GM21360 (cell line): ENCODE data around the gene PPP3CB.

Experiments
- ATAC-seq: cut with Tn5 transposase; IDR thresholded peaks from one replicate; pipeline ENCODE4 v1.9.1; 2021; ENCODE audit warnings: mild to moderate bottlenecking, moderate library complexity; ENCODE audit not compliant: unreplicated experiment

Gene PPP3CB

DNA sequence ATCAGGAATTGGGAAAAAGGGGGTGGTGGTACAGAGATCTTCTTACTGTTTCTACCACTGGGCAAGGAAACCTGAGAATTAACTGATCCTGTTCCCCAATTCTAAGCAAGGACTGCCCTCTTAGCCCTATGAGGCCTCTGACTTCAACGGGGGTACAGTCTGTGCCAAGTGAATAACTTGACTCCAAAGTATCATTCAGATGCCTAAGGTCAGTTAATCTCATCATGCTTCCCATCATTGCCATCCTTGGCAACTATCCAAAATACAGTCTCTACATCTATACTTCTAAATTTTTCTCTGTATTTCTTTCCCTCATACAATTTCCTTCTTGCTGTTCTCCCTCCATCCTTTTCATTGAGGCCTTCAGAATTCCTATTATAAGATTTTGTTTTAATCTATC lies 10.5 kb downstream of the PPP3CB start:
- no peak for ATAC-seq

- no peak for ATAC-seq
Observed at GRCh38 chr10:73480158-73480557, 15.7 kb downstream of the PPP3CB start.

DNA sequence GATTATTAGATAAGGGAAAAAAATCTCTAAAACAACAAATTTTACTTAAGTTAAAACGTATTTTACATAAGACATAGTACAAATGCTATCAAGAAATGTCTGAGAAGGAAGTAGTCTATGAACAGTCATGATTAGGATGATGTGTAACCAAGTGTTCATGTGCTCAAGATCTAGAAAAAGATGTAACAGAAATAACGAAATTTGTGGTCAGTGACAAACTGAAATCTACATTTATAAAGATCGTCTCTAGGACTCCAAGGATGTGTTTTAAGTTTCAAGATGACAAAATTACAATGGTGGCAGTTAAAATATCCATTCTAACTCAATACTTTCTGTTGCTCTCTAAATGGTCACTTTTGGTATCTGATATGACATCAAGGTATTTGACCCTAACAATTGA lies 17.2 kb downstream of the PPP3CB start:
- ATAC-seq: no peak

GRCh38 chr10:73471226-73471625 lies 24.6 kb downstream of the PPP3CB start:
- ATAC-seq: no peak

DNA sequence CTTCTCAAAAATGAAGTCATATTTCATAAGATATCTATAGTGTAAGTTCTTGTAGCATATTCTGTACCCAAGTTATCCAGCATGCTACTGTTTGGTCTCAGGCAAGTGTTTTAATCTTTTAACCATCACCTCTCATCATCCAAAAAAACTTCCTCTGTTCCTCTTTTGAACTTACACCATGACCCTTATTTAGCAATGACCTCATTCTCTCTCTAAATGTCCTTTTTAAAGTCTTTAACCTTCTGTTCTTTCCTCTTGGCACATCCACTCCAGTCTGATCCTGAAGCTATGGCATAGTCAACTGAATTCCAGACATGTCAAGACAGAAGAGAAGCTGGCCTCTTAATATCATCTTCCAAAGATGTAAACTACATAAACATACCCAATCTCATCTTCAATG lies 26.2 kb downstream of the PPP3CB start:
- ATAC-seq: no peak

- ATAC-seq: no peak
Observed at GRCh38 chr10:73467206-73467605, 28.6 kb downstream of the PPP3CB start.

DNA sequence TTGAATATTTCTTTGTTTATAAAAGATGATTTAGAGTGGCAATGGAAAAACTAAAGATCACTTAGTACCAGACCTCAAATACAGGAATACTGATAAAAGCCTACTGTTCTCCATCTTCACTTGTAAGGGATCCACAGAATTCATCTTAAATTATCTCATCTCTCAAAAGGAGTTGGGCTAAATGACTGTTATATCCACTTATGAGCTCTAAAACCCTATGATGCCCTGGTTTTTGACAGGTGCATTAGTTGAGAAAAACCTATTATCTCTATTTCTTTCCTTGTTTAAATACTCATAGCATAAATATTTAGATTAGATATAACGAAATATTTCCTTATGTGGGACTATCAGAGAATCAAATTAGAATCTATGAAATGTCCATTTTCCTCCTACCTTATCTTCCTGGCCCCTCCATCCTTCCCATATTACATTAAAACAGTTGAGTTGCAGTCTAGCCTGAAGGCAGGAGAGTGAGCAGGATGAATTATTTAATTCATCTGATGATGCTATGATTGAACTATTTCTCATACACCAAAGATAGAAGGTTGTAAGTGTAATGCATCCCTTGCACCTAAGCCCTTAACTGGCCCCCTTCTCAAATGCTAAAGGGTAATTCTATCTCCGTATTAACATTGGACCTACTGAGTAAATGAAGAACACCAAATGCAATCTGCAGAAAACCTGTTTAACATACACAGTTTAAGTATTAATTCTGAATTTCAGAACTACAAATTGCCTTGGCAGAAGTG lies 29.7 kb downstream of the PPP3CB start:
- no peak for ATAC-seq

DNA sequence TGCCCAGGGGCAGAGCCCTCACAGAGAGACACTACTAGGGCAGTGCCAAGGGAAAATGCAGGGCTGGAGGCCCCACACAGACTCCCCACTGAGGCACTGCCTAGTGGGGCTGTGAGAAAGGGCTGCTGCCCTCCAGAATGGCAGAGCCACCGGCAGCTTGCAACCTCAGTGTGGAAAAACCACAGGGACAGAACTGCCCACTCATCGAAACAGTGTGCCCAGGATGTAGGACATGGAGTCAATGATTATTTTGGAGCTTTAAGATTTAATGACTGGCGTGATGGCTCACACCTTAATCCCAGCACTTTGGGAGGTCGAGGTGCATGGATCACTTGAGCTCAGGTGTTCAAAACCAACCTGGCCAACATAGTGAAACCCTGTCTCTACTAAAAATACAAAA lies 34.9 kb downstream of the PPP3CB start:
- no peak for ATAC-seq

DNA sequence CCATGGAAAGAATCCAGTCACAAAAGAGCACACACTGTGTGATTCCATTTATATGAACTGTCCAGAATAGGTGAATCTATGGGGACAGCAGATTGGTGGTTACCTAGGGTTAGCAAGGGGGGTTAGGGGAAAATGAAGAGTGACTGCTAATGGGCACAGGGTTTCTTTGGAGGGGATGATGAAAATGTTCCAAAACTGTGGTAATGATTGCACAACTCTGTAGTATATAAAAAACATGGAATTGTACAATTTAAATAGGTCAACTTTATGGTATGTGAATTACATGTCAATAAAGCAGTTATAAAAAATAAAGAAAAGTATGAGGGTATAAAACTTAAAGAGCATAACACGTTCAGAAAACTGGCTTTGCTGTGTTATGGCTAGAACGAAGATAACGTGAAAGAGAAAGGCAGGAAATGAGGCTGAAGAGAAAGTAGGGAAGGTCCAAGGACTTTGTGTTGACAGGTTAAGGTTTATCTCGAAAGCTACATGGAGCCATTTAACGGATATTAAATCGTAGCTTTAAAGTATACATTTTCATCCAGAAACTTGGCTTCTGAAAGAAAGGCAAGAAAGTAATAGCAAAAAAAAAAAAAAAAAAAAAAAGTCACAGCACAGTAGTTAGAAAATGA lies 36.0 kb downstream of the PPP3CB start:
- no peak for ATAC-seq

DNA sequence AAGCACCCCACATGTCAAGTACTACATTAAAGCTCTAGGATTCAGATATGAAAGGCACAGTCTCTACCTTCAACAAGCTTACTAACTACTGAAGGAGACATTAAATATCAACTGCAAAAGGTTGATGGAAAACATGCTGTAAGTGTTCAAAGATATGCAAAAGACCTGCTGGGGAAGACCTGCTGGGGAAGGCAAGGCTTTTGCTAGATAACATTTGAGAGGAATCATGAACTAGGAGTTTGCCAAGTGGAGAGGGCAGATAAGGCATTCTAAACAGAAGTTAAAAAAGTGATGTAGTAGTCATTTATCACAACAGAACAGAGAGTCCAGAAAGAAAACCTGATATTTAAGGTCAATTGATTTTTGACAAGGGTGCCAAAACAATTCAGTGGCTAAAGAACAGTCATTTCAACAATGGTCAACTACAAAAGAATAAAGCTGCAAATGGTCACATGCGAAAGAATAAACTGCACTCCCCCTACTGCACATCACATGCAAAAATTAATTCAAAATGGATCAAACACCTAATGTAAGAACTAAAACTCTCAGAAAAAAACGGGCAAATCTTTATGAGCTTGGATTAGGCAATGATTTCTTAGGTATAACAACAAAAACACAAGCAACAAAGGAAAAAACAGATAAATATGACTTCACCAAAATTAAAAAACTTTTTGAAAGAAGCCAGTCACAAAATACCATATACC lies 39.5 kb downstream of the PPP3CB start:
- ATAC-seq: no peak

GRCh38 chr10:73449113-73449512 lies 46.7 kb downstream of the PPP3CB start:
- ATAC-seq: no peak

DNA sequence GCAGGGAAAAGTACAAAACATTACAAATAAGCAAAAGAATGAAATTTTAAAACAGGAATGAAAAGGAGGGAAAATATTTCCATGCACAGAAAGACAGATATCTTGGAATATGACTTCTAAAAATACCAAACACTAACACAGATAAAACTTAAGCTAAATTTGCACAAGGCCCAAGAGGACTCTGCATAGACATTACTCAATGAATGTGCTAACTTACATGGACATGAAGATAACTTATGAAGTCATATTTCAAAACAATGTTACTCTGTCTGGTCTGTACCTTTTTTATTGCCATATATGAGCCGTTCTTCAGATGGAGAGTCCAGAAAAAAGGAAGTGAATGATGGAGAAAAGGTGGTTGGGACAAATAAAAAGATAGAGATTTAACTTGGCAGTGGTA lies 47.4 kb downstream of the PPP3CB start:
- ATAC-seq: no peak

DNA sequence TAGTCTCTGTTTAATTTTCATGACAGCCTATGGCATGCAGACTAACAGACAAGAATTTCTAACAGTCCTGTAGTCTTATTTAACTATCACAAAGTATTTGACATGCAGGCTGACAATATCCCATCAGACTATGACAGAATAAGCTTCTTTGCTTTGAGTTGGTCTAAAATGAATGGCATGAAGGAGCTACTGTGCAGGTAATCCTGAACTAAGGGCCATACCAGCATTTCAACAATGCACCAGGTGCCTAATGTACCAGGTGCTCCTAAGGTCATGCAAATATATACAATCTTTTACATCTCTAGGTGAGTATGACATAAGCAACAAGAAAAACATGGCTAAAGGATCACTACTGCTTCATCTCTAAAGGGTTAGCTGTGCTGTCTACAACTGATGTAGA lies 48.9 kb downstream of the PPP3CB start:
- no peak for ATAC-seq

GRCh38 chr10:73444457-73444856 lies 51.4 kb downstream of the PPP3CB start:
- no peak for ATAC-seq

DNA sequence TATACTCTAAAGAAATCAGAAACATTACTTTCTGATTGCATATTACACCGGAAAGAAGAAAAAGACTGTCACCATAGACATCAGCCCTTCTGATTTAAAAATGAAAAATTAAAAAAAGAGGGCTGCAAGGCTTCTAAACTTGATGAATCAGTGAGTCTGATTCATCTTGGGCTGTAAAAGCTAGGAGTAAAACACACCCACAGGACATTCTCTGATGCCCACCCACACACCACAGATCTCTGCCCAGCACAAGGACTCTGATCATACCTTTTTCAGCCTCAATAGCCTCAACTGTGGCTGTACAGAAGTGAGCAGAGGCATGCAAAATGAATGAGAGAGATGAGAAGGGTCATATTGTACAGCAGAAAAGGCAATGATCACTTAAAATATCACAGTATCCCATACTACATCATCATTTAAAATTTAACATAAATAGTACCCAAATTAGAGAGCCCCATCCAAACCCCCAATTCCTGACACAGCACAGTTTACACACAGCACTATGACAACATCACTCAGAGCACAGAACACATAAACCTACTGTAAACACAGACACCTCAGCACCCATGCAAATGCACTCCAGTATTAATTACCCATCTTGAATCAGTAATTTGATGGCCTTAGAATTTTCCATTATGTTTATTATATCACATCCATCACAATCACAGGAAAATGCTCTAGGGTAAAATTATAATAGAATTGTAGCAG lies 56.1 kb downstream of the PPP3CB start:
- no peak for ATAC-seq

DNA sequence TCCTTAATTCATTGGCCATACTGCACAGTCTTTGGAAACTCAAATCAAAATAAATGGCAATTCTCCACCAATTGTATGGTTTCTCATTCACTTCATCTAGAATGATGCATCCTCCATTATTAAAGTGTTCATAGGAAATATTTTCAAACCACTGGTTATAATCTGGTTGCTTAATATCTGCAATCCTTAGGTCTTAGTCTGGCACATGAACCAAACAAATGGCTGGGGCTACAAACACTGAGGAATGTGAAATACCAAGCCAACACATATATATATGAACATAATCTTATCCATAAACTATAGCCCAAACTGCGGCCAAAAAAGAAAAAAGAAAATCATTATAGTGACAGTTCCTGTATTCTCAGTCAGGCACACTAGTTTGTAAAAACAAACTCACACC lies 56.8 kb downstream of the PPP3CB start:
- no peak for ATAC-seq

GRCh38 chr10:73433538-73433867 lies 62.3 kb downstream of the PPP3CB start, which contains the start of gene MSS51:
Gene MSS51, minus strand, starts transcription at chr10:73433561. Its CDS starts 5,277 bp downstream, at chr10:73428284.
- ATAC-seq: no peak

GRCh38 chr10:73432646-73433537 lies 62.9 kb downstream of the PPP3CB start:
- ATAC-seq: no peak

GRCh38 chr10:73426318-73426717 lies 69.5 kb downstream of the PPP3CB start:
- no peak for ATAC-seq

DNA sequence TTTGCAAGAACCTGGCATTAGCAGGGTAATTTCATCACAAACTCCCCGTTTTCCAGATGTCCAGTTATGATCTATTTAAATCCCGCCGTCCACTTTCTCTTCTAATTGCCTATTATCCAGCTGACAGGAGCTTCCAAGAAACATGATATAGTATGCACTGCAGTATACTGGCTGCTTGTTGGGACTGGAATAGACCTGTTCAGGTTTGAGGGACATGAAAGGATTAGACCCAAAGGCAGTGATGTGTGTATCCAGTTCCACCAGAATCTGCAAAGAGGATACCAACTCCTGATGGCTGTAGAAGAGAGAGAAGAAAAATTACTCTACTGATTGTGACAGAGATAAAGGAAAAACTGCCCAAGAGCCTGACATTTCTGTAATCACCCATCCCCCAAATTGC lies 71.3 kb downstream of the PPP3CB start:
- no peak for ATAC-seq

GRCh38 chr10:73423309-73423708 lies 72.5 kb downstream of the PPP3CB start:
- ATAC-seq: no peak
